A549 (cell line): ENCODE data around the gene CCDC188.

Experiments used
- CHD2 ChIP-seq: fragments of 150-350 bp; IDR thresholded peaks from 2 replicates; pipeline ENCODE4 v1.6.1; 2014; ENCODE audit warnings: low read length; ENCODE audit not compliant: partially characterized antibody
- CTCF ChIP-seq: fragments of >200 bp; sonication (Bioruptor Twin); formaldehyde crosslinking; IDR thresholded peaks from 3 replicates; pipeline ENCODE4 v1.5.1; 2016
- EHF ChIP-seq: fragments of 250-450 bp; sonication (Bioruptor Pico); IDR thresholded peaks from 2 replicates; pipeline ENCODE4 v1.5.0; 2020; ENCODE audit warnings: mild to moderate bottlenecking
- EP300 ChIP-seq, 2 experiments: fragments of >200 bp; sonication (Bioruptor Twin); formaldehyde crosslinking; IDR thresholded peaks; 2 replicates in 1 of 2; 3 replicates in 1 of 2; pipeline ENCODE4 v1.6.1; 2016 to 2017
- ESRRA ChIP-seq: fragments of 150-350 bp; IDR thresholded peaks from 2 replicates; pipeline ENCODE4 v1.6.1; 2014; ENCODE audit warnings: mild to moderate bottlenecking, low read length, borderline replicate concordance
- FOSL2 ChIP-seq, 2 experiments: fragments of 450-650 bp in 1 of 2; fragments of >200 bp in 1 of 2; sonication (Bioruptor Twin) in 1 of 2; formaldehyde crosslinking; IDR thresholded peaks; 2 replicates each; pipeline versions ENCODE4 v1.5.0 to v1.6.1; 2016 to 2020; ENCODE audit warnings: mild to moderate bottlenecking in 1 of 2, moderate library complexity in 1 of 2
- NR3C1 ChIP-seq: fragments of >200 bp; sonication (Bioruptor Twin); formaldehyde crosslinking; IDR thresholded peaks from 3 replicates; pipeline ENCODE4 v1.6.1; 2017
- PBX3 ChIP-seq: IDR thresholded peaks from 2 replicates; pipeline ENCODE4 v1.6.1; 2012
- POLR2A ChIP-seq: IDR thresholded peaks from 2 replicates; pipeline ENCODE4 v1.6.1; 2012; ENCODE audit warnings: mild to moderate bottlenecking, low read length
- SREBF2 ChIP-seq: fragments of 450-650 bp; IDR thresholded peaks from 2 replicates; pipeline ENCODE4 v1.6.1; 2014; ENCODE audit warnings: mild to moderate bottlenecking, moderate library complexity
- TP53 ChIP-seq: fragments of 250-450 bp; sonication (Bioruptor Pico); IDR thresholded peaks from 2 replicates; pipeline ENCODE4 v1.5.0; 2021; ENCODE audit warnings: mild to moderate bottlenecking, moderate library complexity
- TF ChIP-seq, protein P1 (sequence below): IDR thresholded peaks from 2 replicates; pipeline ENCODE4 v1.6.1; 2012

DNA sequence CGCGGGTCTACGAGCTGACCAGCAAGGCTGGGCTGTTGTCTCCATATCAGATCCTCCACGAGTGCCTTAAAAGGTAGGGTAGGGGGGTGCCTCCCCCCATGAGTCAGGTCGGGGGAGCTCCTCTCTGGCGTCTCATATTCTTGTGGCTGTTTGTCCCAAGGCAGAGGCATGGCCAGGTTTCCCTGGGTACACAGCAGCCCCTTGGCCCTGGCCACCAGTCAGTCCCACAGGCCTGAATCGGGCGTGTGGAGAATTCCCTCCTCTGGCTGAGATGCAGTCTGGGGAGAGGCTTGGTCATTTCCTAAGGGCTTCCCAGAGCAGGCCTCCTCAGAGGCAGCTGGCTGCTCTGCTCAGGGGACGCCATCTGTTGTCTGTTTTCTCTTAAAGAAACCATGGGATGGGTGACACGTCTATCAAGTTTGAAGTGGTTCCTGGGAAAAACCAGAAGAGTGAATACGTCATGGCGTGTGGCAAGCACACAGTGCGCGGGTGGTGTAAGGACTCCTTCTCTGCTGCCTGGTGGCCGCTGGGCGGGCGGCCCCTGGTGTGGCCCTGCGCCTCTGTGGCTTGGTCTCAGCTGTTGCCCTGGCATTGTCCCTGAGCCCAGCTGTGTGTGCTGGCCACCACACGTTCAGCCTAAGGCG, 44.5 kb downstream of the CCDC188 start:
- TF ChIP-seq CTCF (no peak), SREBF2 (no peak), TP53 (no peak), EP300 (IDR thresholded peaks at IDR 0.05) (no peak), POLR2A (no peak), ESRRA (no peak), NR3C1 (no peak), FOSL2 (IDR thresholded peaks at IDR 0.05) (no peak), FOSL2 (CRISPR knock-in tag; IDR thresholded peaks at IDR 0.05) (no peak), EHF (CRISPR knock-in tag) (no peak), PBX3 (no peak), CHD2 (no peak)
- TF ChIP-seq, protein P1, sequence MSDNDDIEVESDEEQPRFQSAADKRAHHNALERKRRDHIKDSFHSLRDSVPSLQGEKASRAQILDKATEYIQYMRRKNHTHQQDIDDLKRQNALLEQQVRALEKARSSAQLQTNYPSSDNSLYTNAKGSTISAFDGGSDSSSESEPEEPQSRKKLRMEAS: no peak
